Gastrocnemius medialis (tissue), 4 donors: Measurements from ENCODE around the gene CAMTA1.

ENCODE experiments used
- CTCF ChIP-seq, 5 experiments: fragments of 450-650 bp in 3 of 5; fragments of 200-600 bp in 2 of 5; sonication (generic) in 2 of 5; IDR thresholded peaks in 4 of 5; conservative IDR thresholded peaks in 1 of 5; 1 replicate in 4 of 5; 2 replicates in 1 of 5; pipeline ENCODE4 v1.5.1; 2016 to 2019; ENCODE audit warnings: antibody characterized with exemption in 5 of 5, mild to moderate bottlenecking in 3 of 5, moderate library complexity in 3 of 5
- POLR2A ChIP-seq, 2 donors: fragments of 450-650 bp; IDR thresholded peaks; one replicate each; pipeline ENCODE4 v1.6.1; 2017; ENCODE audit warnings: antibody characterized with exemption in 2 of 2, mild to moderate bottlenecking in 2 of 2, moderate library complexity in 2 of 2

- TF ChIP-seq CTCF (IDR thresholded peaks at IDR 0.05 in 4 of 5, conservative IDR thresholded peaks at IDR 0.05 in 1 of 5) = no peak
- no peak for TF ChIP-seq POLR2A (IDR thresholded peaks at IDR 0.05)
Measured at GRCh38 chr1:7644086-7644485, 858.8 kb downstream of the CAMTA1 start.
